ENCODE measurements around the gene C14orf180. TPM values are rescaled to one million over a fixed set of nuclear protein-coding genes. Genes with fewer than 3 reads are reported as not detected.

Gene C14orf180
- total RNA-seq, 6 donors from 2014 or later = not detected

DNA sequence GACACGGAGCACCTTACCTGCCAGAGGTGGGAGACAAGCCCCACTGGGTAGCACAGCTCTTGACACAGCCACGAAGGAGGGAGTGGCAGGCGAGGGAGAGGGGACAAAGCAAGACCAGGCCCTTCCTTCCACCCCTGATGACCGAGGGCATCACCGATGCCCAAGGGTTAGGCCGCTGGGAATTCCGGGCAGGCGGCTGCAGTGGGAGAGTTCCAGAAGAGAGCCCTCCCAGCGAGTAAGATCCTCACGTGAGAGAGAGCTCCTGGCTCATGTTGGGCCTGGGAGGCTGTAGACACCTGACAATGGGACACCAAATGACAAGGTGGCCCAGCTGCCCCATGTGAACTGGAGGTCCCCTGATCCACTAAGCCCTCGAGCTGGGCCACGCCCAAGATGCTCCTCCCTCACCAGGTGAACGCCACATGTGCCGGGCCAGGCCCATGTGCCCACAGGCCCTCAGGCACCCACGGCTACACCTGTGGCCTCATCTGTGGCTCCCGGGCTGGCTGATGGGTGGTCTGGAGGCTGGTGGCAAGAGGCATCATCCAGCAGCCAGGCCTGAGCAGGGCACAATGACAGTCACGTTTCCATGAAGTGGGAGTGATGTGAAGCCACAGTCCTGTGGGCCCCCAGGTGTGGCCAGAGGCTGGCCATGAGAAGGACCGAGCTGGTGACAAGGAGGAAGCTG is 32.1 kb upstream of the C14orf180 start:
- DNase-seq = peak; percentile 18 to 64
- Histone ChIP-seq H3K36me3 (no peaks in the 10 kb centered on the region), H3K4me1 (peaks cover 0 to 12% (median 5%) of the 10 kb centered on the region in 4 donors), H3K4me3 (no peak overlapping the region), H3K9me3 (no peaks in the 10 kb centered on the region), H3K27me3 (no peaks in the 10 kb centered on the region), H3K27ac (no peak overlapping the region)
- 85 to 88% methylated on average over 8 to 17 of the region's 18 CpGs for WGBS, 2 donors
- no peak for ATAC-seq (ENCODE audit: low FRiP score in 2 of 2)
- no peak for TF ChIP-seq POLR2AphosphoS5 (IDR thresholded peaks at IDR 0.05)
- no peak for TF ChIP-seq EP300 (IDR thresholded peaks at IDR 0.05)
- TF ChIP-seq, protein P1, sequence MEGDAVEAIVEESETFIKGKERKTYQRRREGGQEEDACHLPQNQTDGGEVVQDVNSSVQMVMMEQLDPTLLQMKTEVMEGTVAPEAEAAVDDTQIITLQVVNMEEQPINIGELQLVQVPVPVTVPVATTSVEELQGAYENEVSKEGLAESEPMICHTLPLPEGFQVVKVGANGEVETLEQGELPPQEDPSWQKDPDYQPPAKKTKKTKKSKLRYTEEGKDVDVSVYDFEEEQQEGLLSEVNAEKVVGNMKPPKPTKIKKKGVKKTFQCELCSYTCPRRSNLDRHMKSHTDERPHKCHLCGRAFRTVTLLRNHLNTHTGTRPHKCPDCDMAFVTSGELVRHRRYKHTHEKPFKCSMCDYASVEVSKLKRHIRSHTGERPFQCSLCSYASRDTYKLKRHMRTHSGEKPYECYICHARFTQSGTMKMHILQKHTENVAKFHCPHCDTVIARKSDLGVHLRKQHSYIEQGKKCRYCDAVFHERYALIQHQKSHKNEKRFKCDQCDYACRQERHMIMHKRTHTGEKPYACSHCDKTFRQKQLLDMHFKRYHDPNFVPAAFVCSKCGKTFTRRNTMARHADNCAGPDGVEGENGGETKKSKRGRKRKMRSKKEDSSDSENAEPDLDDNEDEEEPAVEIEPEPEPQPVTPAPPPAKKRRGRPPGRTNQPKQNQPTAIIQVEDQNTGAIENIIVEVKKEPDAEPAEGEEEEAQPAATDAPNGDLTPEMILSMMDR (IDR thresholded peaks at IDR 0.05) = no peak
- TF ChIP-seq POLR2A (IDR thresholded peaks at IDR 0.05) = no peak

DNA sequence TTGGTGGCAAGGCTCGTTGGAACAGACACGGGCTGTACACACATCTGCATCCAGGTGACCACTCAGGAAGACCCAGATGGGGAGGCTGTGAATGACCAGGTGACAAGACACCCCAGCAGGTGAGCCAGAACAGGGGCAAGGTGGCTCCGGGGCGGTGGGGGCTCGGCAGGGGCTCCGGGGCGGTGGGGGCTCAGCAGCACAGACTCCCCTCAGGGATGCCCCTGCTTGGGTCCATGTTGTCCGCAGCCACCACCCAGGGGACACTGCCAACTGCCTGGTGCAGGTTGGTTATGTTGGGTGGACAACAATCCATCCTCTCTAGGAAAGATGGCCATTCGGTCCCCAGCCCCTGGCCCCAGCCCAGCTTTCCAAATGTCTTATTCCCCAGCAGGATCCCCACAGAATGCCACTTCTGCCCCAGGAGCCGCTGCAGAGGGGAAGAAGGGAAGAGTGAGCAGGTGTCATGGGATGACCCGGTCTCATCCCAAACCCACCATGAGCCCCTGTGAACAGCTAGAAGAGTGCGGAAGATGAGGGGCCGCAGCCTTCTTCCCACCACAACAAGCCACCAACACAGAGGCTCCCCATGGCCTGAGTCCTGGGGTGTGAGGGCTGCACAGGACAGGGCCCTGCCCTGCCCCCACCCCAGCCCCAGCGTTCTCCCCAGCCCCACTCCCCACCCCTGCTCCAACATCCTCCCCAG is 31.4 kb upstream of the C14orf180 start:
- no peaks in the 10 kb centered on the region for H3K27me3 ChIP-seq
- no peaks in the 10 kb centered on the region for H3K9me3 ChIP-seq

DNA sequence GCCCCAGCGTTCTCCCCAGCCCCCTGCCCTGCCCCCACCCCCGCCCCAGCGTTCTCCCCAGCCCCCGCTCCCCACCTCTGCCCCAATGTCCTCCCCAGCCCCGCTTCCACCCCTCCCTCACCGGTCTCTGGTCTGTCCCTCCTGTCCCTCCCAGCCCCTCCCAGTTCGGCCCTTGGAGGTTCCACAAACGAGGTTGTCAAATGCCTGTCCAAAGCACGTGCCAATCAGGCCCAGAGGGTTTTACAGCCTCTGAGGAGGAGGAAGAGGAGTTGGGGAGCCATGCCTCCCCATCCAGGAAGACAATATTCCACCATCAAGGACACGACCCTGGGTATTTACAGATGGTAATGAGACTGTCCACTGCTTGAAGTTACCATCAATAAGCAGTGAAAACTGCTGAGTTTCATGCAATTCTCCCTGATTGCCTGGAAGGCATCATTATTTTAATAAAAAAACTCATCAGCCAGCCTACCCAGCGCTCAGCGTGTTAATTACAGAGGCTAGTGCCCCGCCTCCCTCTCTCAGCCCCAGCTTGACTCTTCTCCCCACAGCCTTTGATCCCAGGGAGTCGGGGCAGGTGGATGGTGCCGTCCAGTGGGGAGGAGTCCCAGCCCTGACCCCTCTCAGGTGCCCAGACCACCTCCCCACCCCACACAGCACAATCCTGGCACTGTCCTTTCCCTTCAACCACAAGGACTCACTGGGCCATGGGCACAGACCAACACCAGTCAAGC is 30.6 kb upstream of the C14orf180 start:
- H3K27me3 ChIP-seq = no peaks in the 10 kb centered on the region
- no peaks in the 10 kb centered on the region for H3K9me3 ChIP-seq
- no peak overlapping the region for H3K27ac ChIP-seq
- ATAC-seq (ENCODE audit: low FRiP score in 2 of 2) (no peak), DNase-seq (peak in 1 of 2 donors; percentile 6)
- TF ChIP-seq EP300 (IDR thresholded peaks at IDR 0.05) (no peak), POLR2A (IDR thresholded peaks at IDR 0.05) (no peak), POLR2AphosphoS5 (IDR thresholded peaks at IDR 0.05) (no peak)
- TF ChIP-seq, protein P1 (IDR thresholded peaks at IDR 0.05) = no peak
- no peak overlapping the region for H3K4me3 ChIP-seq
- peaks cover 0 to 12% (median 5%) of the 10 kb centered on the region in 4 donors for H3K4me1 ChIP-seq
- WGBS, 2 donors = 46 to 47% methylated on average over 6 to 13 of the region's 15 CpGs
- H3K36me3 ChIP-seq = no peaks in the 10 kb centered on the region

More for the DNA sequence above, 31.4 kb upstream of the C14orf180 start:
- H3K27ac ChIP-seq = no peak overlapping the region
- no peak for TF ChIP-seq POLR2AphosphoS5 (IDR thresholded peaks at IDR 0.05)
- TF ChIP-seq, protein P1 (IDR thresholded peaks at IDR 0.05) = no peak
- no peak for TF ChIP-seq EP300 (IDR thresholded peaks at IDR 0.05)
- no peak for TF ChIP-seq POLR2A (IDR thresholded peaks at IDR 0.05)
- H3K4me3 ChIP-seq = no peak overlapping the region
- 87 to 90% methylated on average over 2 to 8 of the region's 14 CpGs for WGBS, 2 donors
- H3K36me3 ChIP-seq = no peaks in the 10 kb centered on the region
- no peak for ATAC-seq (ENCODE audit: low FRiP score in 2 of 2)
- H3K4me1 ChIP-seq = peaks cover 0 to 12% (median 5%) of the 10 kb centered on the region in 4 donors
- peak; percentile 9 to 40 for DNase-seq

DNA sequence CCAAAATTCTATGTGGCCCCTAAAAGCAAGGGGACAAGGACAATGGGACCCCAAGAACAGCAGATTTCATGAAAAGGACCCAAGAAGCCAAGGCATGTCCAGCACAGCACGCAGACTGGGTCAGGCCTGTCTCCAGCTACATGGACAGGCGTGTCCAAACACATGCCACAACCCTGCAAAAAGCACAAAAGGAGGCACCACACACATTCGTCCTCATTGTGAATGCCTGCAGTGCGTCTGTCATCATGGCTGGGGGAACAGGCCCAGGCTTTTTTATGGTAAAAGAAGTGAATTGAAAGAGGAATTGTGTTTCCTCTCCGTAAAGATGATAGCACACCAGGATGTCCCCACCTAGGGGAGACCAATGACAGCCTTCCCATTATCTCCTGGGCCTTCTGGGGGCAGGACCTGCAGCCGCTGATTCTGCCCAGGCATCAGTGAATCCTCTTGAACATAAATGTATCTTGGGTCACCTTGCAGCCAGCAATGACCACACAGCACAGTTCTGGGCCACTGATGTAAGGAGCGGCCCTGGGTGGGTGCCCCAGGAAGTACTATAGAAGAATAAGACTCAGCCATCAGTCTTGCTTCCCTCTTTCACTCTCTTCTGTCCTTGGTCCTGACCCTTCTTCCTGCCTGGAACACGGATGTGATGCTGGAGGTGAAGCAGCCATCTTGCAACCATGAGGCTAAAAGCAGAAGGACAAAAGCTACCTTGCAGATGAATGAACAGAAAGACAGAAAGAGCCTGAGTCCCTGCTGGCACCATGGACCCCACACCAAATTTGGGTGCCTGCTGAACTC is 29.8 kb upstream of the C14orf180 start:
- TF ChIP-seq, protein P1 (IDR thresholded peaks at IDR 0.05) = no peak
- TF ChIP-seq POLR2A (IDR thresholded peaks at IDR 0.05) (no peak), POLR2AphosphoS5 (IDR thresholded peaks at IDR 0.05) (no peak), EP300 (IDR thresholded peaks at IDR 0.05) (no peak)
- no peak overlapping the region for H3K4me3 ChIP-seq
- no peaks in the 10 kb centered on the region for H3K36me3 ChIP-seq
- ATAC-seq (ENCODE audit: low FRiP score in 2 of 2) = no peak
- WGBS, 2 donors = 84 to 85% methylated on average over 8 of the region's 8 CpGs
- H3K27ac ChIP-seq = no peak overlapping the region
- peaks cover 0 to 12% (median 5%) of the 10 kb centered on the region in 4 donors for H3K4me1 ChIP-seq
- peak in 1 of 2 donors; percentile 16 for DNase-seq
- H3K9me3 ChIP-seq = no peaks in the 10 kb centered on the region
- no peaks in the 10 kb centered on the region for H3K27me3 ChIP-seq
